Measurements from ENCODE around the gene SPEM3.
A peak's percentile ranks its signal among the peaks of the same experiment; 100 is the strongest.

Gene SPEM3

GRCh38 chr17:7428557-7428956, at the start of gene SPEM3:
Gene SPEM3 (plus strand): TSS chr17:7428857. CDS start chr17:7428903, 46 bp downstream.
- no peak for DNase-seq (ENCODE audit: low read depth, low spot score)
- POLR2A ChIA-PET: interaction anchor here (0.6 kb wide), 1 partner anchor 8 kb away, joined by 3 read pairs; no protein-coding TSS in a partner anchor
- no peak within 1 kb of the TSS for H3K4me3 ChIP-seq (ENCODE audit: low read depth, low read length)
- no peak for TF ChIP-seq CTCF (IDR thresholded peaks at IDR 0.05; ENCODE audit: insufficient read depth, low read length, missing control alignments)
- CTCF ChIA-PET: interaction anchor here (0.6 to 0.7 kb wide), 2 partner anchors 17 to 86 kb away, joined by 3 to 4 read pairs; no protein-coding TSS in a partner anchor

GRCh38 chr17:7379134-7379533, 49.5 kb upstream of the SPEM3 start:
- no peak for TF ChIP-seq CTCF (IDR thresholded peaks at IDR 0.05; ENCODE audit: insufficient read depth, low read length, missing control alignments)
- POLR2A ChIA-PET: no interaction called here
- CTCF ChIA-PET: interaction anchor here (7.0 kb wide), 1 partner anchor 23 kb away, joined by 35 read pairs; the partner anchor contains the start of gene TMEM95
- no peak for DNase-seq (ENCODE audit: low read depth, low spot score)
- H3K4me3 ChIP-seq (ENCODE audit: low read depth, low read length): no peak overlapping the region

- no peak for TF ChIP-seq CTCF (IDR thresholded peaks at IDR 0.05; ENCODE audit: insufficient read depth, low read length, missing control alignments)
- CTCF ChIA-PET: interaction anchor here (0.8 to 1.4 kb wide), 5 partner anchors 9 to 57 kb away, joined by 3 to 5 read pairs (median 3); partner anchors contain the start of gene TMEM95
- no peak overlapping the region for H3K4me3 ChIP-seq (ENCODE audit: low read depth, low read length)
- POLR2A ChIA-PET: interaction anchor here (0.8 to 1.0 kb wide), 2 partner anchors 9 to 25 kb away, joined by 3 to 4 read pairs; partner anchors contain the start of gene TMEM95
- peak; percentile 9 for DNase-seq (ENCODE audit: low read depth, low spot score)
Measured at GRCh38 chr17:7380321-7380720, 48.3 kb upstream of the SPEM3 start.

GRCh38 chr17:7380855-7381683, 47.6 kb upstream of the SPEM3 start, which contains the start of gene TNK1:
Gene TNK1 (plus strand): TSS chr17:7381089. CDS start chr17:7382927, 1,838 bp downstream.
- H3K4me3 ChIP-seq (ENCODE audit: low read depth, low read length): peak within 1 kb of the TSS; percentile 18; the same call in 1 of the 2 replicates
- ChIA-PET POLR2A (interaction anchor here (1.0 kb wide), 1 partner anchor 26 kb away, joined by 3 read pairs; the partner anchor contains the start of gene TMEM95), CTCF (interaction anchor here (0.8 to 1.8 kb wide), 6 partner anchors 8 to 56 kb away, joined by 3 to 5 read pairs (median 4); partner anchors contain the start of gene TMEM95)
- no peak for DNase-seq (ENCODE audit: low read depth, low spot score)
- TF ChIP-seq CTCF (IDR thresholded peaks at IDR 0.05; ENCODE audit: insufficient read depth, low read length, missing control alignments): no peak

- POLR2A ChIA-PET: interaction anchor here (0.5 to 1.6 kb wide), 5 partner anchors 10 to 38 kb away, joined by 3 to 4 read pairs (median 3); partner anchors contain the start of gene TMEM256
- CTCF ChIA-PET: interaction anchor here (1.8 kb wide), 1 partner anchor 177 kb away, joined by 5 read pairs; no protein-coding TSS in a partner anchor
- no peak for TF ChIP-seq CTCF (IDR thresholded peaks at IDR 0.05; ENCODE audit: insufficient read depth, low read length, missing control alignments)
- DNase-seq (ENCODE audit: low read depth, low spot score): no peak
- no peak overlapping the region for H3K4me3 ChIP-seq (ENCODE audit: low read depth, low read length)
Measured at GRCh38 chr17:7382901-7383300, 45.8 kb upstream of the SPEM3 start.

GRCh38 chr17:7383371-7383741, 45.3 kb upstream of the SPEM3 start:
- no peak for TF ChIP-seq CTCF (IDR thresholded peaks at IDR 0.05; ENCODE audit: insufficient read depth, low read length, missing control alignments)
- ChIA-PET CTCF (interaction anchor here (1.2 to 1.8 kb wide), 3 partner anchors 10 to 177 kb away, joined by 4 to 8 read pairs (median 5); partner anchors contain the start of gene PLSCR3), POLR2A (interaction anchor here (0.6 to 1.6 kb wide), 5 partner anchors 11 to 32 kb away, joined by 3 to 4 read pairs (median 3); partner anchors contain the start of gene TMEM256)
- no peak for DNase-seq (ENCODE audit: low read depth, low spot score)
- peak overlapping the region; percentile 52 for H3K4me3 ChIP-seq (ENCODE audit: low read depth, low read length)
